Testis (tissue), 3 donors: ENCODE measurements around the gene DIAPH1. TPM values are rescaled to one million over a fixed set of nuclear protein-coding genes. Genes with fewer than 3 reads are reported as not detected.

Experiments used
- DNase-seq: peaks from one replicate; pipeline ENCODE4 v3.0.0-alpha.2; 2019
- H3K27ac ChIP-seq, 2 donors: fragments of 200-600 bp; sonication (generic); one replicate each; pipeline ENCODE4 v1.5.1; 2019
- H3K27me3 ChIP-seq: fragments of 200-600 bp; sonication (generic); one replicate; pipeline ENCODE4 v1.5.1; 2019
- H3K36me3 ChIP-seq: fragments of 200-600 bp; sonication (generic); one replicate; pipeline ENCODE4 v1.5.1; 2017; ENCODE audit warnings: low read depth; ENCODE audit errors: missing control alignments
- H3K4me1 ChIP-seq: fragments of 200-600 bp; sonication (generic); one replicate; pipeline ENCODE4 v1.5.1; 2019
- H3K4me3 ChIP-seq, 2 donors: fragments of 200-600 bp; sonication (generic); one replicate each; pipeline ENCODE4 v1.5.1; 2017 to 2019
- H3K9me3 ChIP-seq: fragments of 200-600 bp; sonication (generic); one replicate; pipeline ENCODE4 v1.5.1; 2017
- CTCF ChIP-seq, 3 experiments: fragments of 450-650 bp in 2 of 3; fragments of 200-600 bp in 1 of 3; sonication (generic) in 1 of 3; IDR thresholded peaks; one replicate each; pipeline ENCODE4 v1.5.1; 2016 to 2019; ENCODE audit warnings: antibody characterized with exemption in 3 of 3, mild to moderate bottlenecking in 2 of 3, moderate library complexity in 1 of 3
- POLR2A ChIP-seq: fragments of 450-650 bp; IDR thresholded peaks from one replicate; pipeline ENCODE4 v1.6.1; 2017; ENCODE audit warnings: antibody characterized with exemption, mild to moderate bottlenecking, moderate library complexity
- WGBS, 2 donors: methylation state at CpG; one replicate each; pipeline ENCODE4 v1.1.5; 2018; 5-methylcytosine and 5-hydroxymethylcytosine counted together
- intact Hi-C: fragments of 100-400 bp; cut with DNase I; formaldehyde crosslinking; loops from one replicate; pipeline ENCODE4 v1.15.1; 2023; ENCODE audit warnings: low total_unique reads
- polyA plus RNA-seq: library from polyadenylated mRNA; stranded (reverse); fragments of 350-450 nt; fragmentation: Illumina TruSeq; extraction: RNeasy Lipid Tissue Mini Kit (QIAGEN cat#74804); gene quantifications from one replicate; pipeline ENCODE4 v1.2.3, GENCODE V29; 2014; ENCODE audit warnings: low read depth, low replicate concordance; ENCODE audit not compliant: insufficient read depth
- total RNA-seq, 2 donors: library from RNA; depleted of rRNA; stranded (reverse); fragments of >200 nt; gene quantifications; one replicate each; pipeline ENCODE4 v1.2.3, GENCODE V29; 2016

The DIAPH1 gene
- total and polyA plus RNA-seq, 3 donors from 2014 or later = 53.7 to 77.5 (median 58.2) TPM

- Histone ChIP-seq H3K9me3 (no peaks in the 10 kb centered on the region), H3K4me3 (no peak overlapping the region), H3K36me3 (no peaks in the 10 kb centered on the region), H3K4me1 (no peaks in the 10 kb centered on the region), H3K27ac (no peak overlapping the region), H3K27me3 (no peaks in the 10 kb centered on the region)
- intact Hi-C loops = no loop called here
- TF ChIP-seq CTCF (IDR thresholded peaks at IDR 0.05) (no peak), POLR2A (no peak)
- WGBS, 2 donors = 86 to 91% methylated on average over 2 of the region's 2 CpGs
- no peak for DNase-seq
Measured at GRCh38 chr5:141590127-141590526, 28.7 kb downstream of the DIAPH1 start.

- H3K9me3 ChIP-seq = no peaks in the 10 kb centered on the region
- no peaks in the 10 kb centered on the region for H3K36me3 ChIP-seq
- 88% methylated on average over 1 of the region's 1 CpG for WGBS, 2 donors
- no peak overlapping the region for H3K27ac ChIP-seq
- intact Hi-C loops = no loop called here
- H3K27me3 ChIP-seq = no peaks in the 10 kb centered on the region
- H3K4me1 ChIP-seq = no peaks in the 10 kb centered on the region
- no peak for DNase-seq
- no peak for TF ChIP-seq CTCF (IDR thresholded peaks at IDR 0.05)
- H3K4me3 ChIP-seq = no peak overlapping the region
Measured at GRCh38 chr5:141586246-141586645, 32.6 kb downstream of the DIAPH1 start.

- DNase-seq = no peak
- no peaks in the 10 kb centered on the region for H3K4me1 ChIP-seq
- no peak overlapping the region for H3K4me3 ChIP-seq
- WGBS, 2 donors = 84 to 89% methylated on average over 6 of the region's 6 CpGs
- TF ChIP-seq CTCF (IDR thresholded peaks at IDR 0.05) = no peak
- no peak for TF ChIP-seq POLR2A
- no peaks in the 10 kb centered on the region for H3K36me3 ChIP-seq
- no peaks in the 10 kb centered on the region for H3K27me3 ChIP-seq
- H3K27ac ChIP-seq = no peak overlapping the region
- H3K9me3 ChIP-seq = no peaks in the 10 kb centered on the region
- intact Hi-C loops = no loop called here
Measured at GRCh38 chr5:141585594-141585993, 33.2 kb downstream of the DIAPH1 start.

- no peaks in the 10 kb centered on the region for H3K9me3 ChIP-seq
- TF ChIP-seq CTCF (IDR thresholded peaks at IDR 0.05) = no peak
- TF ChIP-seq POLR2A = no peak
- DNase-seq = no peak
- 75 to 91% methylated on average over 2 of the region's 2 CpGs for WGBS, 2 donors
- intact Hi-C loops = no loop called here
- H3K4me1 ChIP-seq = no peaks in the 10 kb centered on the region
- H3K27ac ChIP-seq = no peak overlapping the region
- H3K36me3 ChIP-seq = no peaks in the 10 kb centered on the region
- no peak overlapping the region for H3K4me3 ChIP-seq
- H3K27me3 ChIP-seq = no peaks in the 10 kb centered on the region
Measured at GRCh38 chr5:141574122-141574510, 44.7 kb downstream of the DIAPH1 start.

GRCh38 chr5:141573489-141574121 is 45.2 kb downstream of the DIAPH1 start:
- no peaks in the 10 kb centered on the region for H3K9me3 ChIP-seq
- no peak for DNase-seq
- no peak overlapping the region for H3K4me3 ChIP-seq
- no peaks in the 10 kb centered on the region for H3K36me3 ChIP-seq
- WGBS, 2 donors = 73 to 77% methylated on average over 4 of the region's 4 CpGs
- no peak overlapping the region for H3K27ac ChIP-seq
- H3K27me3 ChIP-seq = no peaks in the 10 kb centered on the region
- TF ChIP-seq CTCF (IDR thresholded peaks at IDR 0.05) (no peak), POLR2A (no peak)
- intact Hi-C loops = no loop called here
- H3K4me1 ChIP-seq = no peaks in the 10 kb centered on the region
